ENCODE measurements around the gene ASCL5.

DNA sequence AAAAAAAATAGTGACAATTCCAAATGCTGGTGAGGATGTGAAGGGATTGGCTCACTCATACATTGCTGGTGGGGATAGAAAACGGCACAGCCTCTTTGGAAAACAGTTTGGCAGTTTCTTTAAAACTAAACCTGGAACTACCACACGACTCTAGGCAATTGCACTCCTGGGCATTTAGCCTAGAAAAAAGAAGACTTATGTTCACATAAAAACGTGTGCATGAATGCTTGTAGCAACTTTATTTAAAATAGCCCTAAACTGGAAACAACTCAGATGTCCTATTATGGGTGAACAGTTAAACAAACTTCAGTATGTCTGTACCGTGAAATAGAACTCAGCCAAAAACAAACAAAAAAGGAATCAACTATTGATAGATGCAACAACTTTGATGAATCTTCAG is 36.7 kb upstream of the ASCL5 start:
- TF ChIP-seq, protein P1, sequence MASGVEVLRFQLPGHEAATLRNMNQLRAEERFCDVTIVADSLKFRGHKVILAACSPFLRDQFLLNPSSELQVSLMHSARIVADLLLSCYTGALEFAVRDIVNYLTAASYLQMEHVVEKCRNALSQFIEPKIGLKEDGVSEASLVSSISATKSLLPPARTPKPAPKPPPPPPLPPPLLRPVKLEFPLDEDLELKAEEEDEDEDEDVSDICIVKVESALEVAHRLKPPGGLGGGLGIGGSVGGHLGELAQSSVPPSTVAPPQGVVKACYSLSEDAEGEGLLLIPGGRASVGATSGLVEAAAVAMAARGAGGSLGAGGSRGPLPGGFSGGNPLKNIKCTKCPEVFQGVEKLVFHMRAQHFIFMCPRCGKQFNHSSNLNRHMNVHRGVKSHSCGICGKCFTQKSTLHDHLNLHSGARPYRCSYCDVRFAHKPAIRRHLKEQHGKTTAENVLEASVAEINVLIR (CRISPR knock-in tag; IDR thresholded peaks at IDR 0.05): no peak
- no peak for TF ChIP-seq NFXL1 (CRISPR knock-in tag; IDR thresholded peaks at IDR 0.05)
- TF ChIP-seq TAF7 (tag; IDR thresholded peaks at IDR 0.05): no peak
- no peak for TF ChIP-seq TBP (optimal IDR thresholded peaks at IDR 0.05; ENCODE audit: low read depth, low read length)
- no peak for TF ChIP-seq ZNF184 (CRISPR knock-in tag; IDR thresholded peaks at IDR 0.05)
- TF ChIP-seq, protein P2, sequence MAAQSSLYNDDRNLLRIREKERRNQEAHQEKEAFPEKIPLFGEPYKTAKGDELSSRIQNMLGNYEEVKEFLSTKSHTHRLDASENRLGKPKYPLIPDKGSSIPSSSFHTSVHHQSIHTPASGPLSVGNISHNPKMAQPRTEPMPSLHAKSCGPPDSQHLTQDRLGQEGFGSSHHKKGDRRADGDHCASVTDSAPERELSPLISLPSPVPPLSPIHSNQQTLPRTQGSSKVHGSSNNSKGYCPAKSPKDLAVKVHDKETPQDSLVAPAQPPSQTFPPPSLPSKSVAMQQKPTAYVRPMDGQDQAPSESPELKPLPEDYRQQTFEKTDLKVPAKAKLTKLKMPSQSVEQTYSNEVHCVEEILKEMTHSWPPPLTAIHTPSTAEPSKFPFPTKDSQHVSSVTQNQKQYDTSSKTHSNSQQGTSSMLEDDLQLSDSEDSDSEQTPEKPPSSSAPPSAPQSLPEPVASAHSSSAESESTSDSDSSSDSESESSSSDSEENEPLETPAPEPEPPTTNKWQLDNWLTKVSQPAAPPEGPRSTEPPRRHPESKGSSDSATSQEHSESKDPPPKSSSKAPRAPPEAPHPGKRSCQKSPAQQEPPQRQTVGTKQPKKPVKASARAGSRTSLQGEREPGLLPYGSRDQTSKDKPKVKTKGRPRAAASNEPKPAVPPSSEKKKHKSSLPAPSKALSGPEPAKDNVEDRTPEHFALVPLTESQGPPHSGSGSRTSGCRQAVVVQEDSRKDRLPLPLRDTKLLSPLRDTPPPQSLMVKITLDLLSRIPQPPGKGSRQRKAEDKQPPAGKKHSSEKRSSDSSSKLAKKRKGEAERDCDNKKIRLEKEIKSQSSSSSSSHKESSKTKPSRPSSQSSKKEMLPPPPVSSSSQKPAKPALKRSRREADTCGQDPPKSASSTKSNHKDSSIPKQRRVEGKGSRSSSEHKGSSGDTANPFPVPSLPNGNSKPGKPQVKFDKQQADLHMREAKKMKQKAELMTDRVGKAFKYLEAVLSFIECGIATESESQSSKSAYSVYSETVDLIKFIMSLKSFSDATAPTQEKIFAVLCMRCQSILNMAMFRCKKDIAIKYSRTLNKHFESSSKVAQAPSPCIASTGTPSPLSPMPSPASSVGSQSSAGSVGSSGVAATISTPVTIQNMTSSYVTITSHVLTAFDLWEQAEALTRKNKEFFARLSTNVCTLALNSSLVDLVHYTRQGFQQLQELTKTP (IDR thresholded peaks at IDR 0.05; ENCODE audit: low read depth in 1 of 2, partially characterized antibody in 2 of 2): no peak
- TF ChIP-seq, protein P3, sequence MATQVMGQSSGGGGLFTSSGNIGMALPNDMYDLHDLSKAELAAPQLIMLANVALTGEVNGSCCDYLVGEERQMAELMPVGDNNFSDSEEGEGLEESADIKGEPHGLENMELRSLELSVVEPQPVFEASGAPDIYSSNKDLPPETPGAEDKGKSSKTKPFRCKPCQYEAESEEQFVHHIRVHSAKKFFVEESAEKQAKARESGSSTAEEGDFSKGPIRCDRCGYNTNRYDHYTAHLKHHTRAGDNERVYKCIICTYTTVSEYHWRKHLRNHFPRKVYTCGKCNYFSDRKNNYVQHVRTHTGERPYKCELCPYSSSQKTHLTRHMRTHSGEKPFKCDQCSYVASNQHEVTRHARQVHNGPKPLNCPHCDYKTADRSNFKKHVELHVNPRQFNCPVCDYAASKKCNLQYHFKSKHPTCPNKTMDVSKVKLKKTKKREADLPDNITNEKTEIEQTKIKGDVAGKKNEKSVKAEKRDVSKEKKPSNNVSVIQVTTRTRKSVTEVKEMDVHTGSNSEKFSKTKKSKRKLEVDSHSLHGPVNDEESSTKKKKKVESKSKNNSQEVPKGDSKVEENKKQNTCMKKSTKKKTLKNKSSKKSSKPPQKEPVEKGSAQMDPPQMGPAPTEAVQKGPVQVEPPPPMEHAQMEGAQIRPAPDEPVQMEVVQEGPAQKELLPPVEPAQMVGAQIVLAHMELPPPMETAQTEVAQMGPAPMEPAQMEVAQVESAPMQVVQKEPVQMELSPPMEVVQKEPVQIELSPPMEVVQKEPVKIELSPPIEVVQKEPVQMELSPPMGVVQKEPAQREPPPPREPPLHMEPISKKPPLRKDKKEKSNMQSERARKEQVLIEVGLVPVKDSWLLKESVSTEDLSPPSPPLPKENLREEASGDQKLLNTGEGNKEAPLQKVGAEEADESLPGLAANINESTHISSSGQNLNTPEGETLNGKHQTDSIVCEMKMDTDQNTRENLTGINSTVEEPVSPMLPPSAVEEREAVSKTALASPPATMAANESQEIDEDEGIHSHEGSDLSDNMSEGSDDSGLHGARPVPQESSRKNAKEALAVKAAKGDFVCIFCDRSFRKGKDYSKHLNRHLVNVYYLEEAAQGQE (IDR thresholded peaks at IDR 0.05; ENCODE audit: borderline replicate concordance): no peak
- TF ChIP-seq, protein P3 (CRISPR knock-in tag; IDR thresholded peaks at IDR 0.05; ENCODE audit: low read depth): no peak
- no peak for TF ChIP-seq SMC3 (conservative IDR thresholded peaks at IDR 0.05; ENCODE audit: insufficient read depth, low read depth, low read length)

All from K562 (cell line).